Neural progenitor cell (in vitro differentiated cells): ENCODE results near the gene GALK1. TPM values are rescaled to one million over a fixed set of nuclear protein-coding genes. Genes with fewer than 3 reads are reported as not detected.
A peak's percentile ranks its signal among the peaks of the same experiment; 100 is the strongest.
"Not testable (repeated sequence)": the region's sequence is repeated elsewhere in the genome, so short reads cannot be mapped to it uniquely, and the experiment has no call there.

ENCODE experiments used
- DNase-seq: peaks from one replicate; pipeline ENCODE4 v3.0.0-alpha.2; 2016; ENCODE audit warnings: low spot score
- H2AFZ ChIP-seq: fragments of 200-600 bp; sonication (generic); replicated peaks from 2 replicates; pipeline ENCODE4 v1.6.1; 2016; ENCODE audit warnings: antibody characterized with exemption
- H3F3A ChIP-seq: fragments of 200-600 bp; sonication (generic); 2 replicates; pipeline ENCODE4 v1.6.1; 2016; ENCODE audit warnings: antibody characterized with exemption, low read depth
- H3K27ac ChIP-seq: fragments of 200-600 bp; sonication (generic); 2 replicates; pipeline ENCODE4 v1.5.1; 2016; ENCODE audit warnings: mild to moderate bottlenecking
- H3K27me3 ChIP-seq: fragments of 200-600 bp; sonication (generic); 2 replicates; pipeline ENCODE4 v1.6.1; 2016; ENCODE audit warnings: mild to moderate bottlenecking, moderate library complexity
- H3K36me3 ChIP-seq: fragments of 200-600 bp; sonication (generic); 2 replicates; pipeline ENCODE4 v1.5.1; 2016
- H3K4me1 ChIP-seq: fragments of 200-600 bp; sonication (generic); 2 replicates; pipeline ENCODE4 v1.6.1; 2016; ENCODE audit warnings: mixed run types
- H3K4me2 ChIP-seq: fragments of 200-600 bp; sonication (generic); 2 replicates; pipeline ENCODE4 v1.6.1; 2016
- H3K4me3 ChIP-seq: fragments of 200-600 bp; sonication (generic); 2 replicates; pipeline ENCODE4 v1.5.1; 2016
- H3K79me2 ChIP-seq: fragments of 200-600 bp; sonication (generic); 2 replicates; pipeline ENCODE4 v1.6.1; 2016; ENCODE audit warnings: low read depth
- H3K9ac ChIP-seq: fragments of 200-600 bp; sonication (generic); 2 replicates; pipeline ENCODE4 v1.6.1; 2016
- H3K9me3 ChIP-seq: fragments of 200-600 bp; sonication (generic); 2 replicates; pipeline ENCODE4 v1.5.1; 2016; ENCODE audit warnings: low read depth
- H4K20me1 ChIP-seq: fragments of 200-600 bp; sonication (generic); 2 replicates; pipeline ENCODE4 v1.6.1; 2016; ENCODE audit warnings: low read depth
- H3K27ac Mint-ChIP-seq: 3 replicates; pipeline ENCODE4 v1.8.0; 2021; ENCODE audit warnings: mixed read lengths
- H3K27me3 Mint-ChIP-seq: 2 replicates; pipeline ENCODE4 v1.8.0; 2022; ENCODE audit warnings: low read depth, mild to moderate bottlenecking, inconsistent platforms, moderate library complexity, mixed read lengths; ENCODE audit not compliant: insufficient read depth
- H3K36me3 Mint-ChIP-seq: 3 replicates; pipeline ENCODE4 v1.8.0; 2021; ENCODE audit warnings: mixed read lengths
- H3K4me1 Mint-ChIP-seq: 3 replicates; pipeline ENCODE4 v1.8.0; 2021; ENCODE audit warnings: mixed read lengths
- H3K4me3 Mint-ChIP-seq: 3 replicates; pipeline ENCODE4 v1.8.0; 2021; ENCODE audit warnings: mild to moderate bottlenecking, moderate library complexity, mixed read lengths
- H3K9me3 Mint-ChIP-seq: 3 replicates; pipeline ENCODE4 v1.8.0; 2020; ENCODE audit warnings: mixed read lengths
- CTCF ChIP-seq: fragments of 200-600 bp; sonication (generic); IDR thresholded peaks from 2 replicates; pipeline ENCODE4 v1.5.1; 2017; ENCODE audit warnings: antibody characterized with exemption, mild to moderate bottlenecking
- EZH2 ChIP-seq: fragments of 200-600 bp; sonication (generic); IDR thresholded peaks from 2 replicates; pipeline ENCODE4 v1.6.1; 2017; ENCODE audit warnings: antibody characterized with exemption, mild to moderate bottlenecking, moderate library complexity
- EZH2phosphoT487 ChIP-seq: fragments of 200-600 bp; sonication (generic); IDR thresholded peaks from 2 replicates; pipeline ENCODE4 v1.6.1; 2017; ENCODE audit warnings: antibody characterized with exemption
- total RNA-seq: library from RNA; depleted of rRNA; stranded (reverse); fragments of >200 nt; gene quantifications from 2 replicates; pipeline ENCODE4 v1.2.3, GENCODE V29; 2015; ENCODE audit warnings: low replicate concordance

The GALK1 gene
- total RNA-seq, 1 donor from 2014 or later, result 6.5 TPM

- peak; percentile 18 for TF ChIP-seq CTCF
- TF ChIP-seq EZH2, result no peak
- TF ChIP-seq EZH2phosphoT487, result no peak
- peak overlapping the region; percentile 100 for H3K4me2 ChIP-seq
- no peaks in the 10 kb centered on the region for H3K9me3 ChIP-seq
These were observed 14.4 kb upstream of the GALK1 start for GRCh38 chr17:75779250-75779986.

DNA sequence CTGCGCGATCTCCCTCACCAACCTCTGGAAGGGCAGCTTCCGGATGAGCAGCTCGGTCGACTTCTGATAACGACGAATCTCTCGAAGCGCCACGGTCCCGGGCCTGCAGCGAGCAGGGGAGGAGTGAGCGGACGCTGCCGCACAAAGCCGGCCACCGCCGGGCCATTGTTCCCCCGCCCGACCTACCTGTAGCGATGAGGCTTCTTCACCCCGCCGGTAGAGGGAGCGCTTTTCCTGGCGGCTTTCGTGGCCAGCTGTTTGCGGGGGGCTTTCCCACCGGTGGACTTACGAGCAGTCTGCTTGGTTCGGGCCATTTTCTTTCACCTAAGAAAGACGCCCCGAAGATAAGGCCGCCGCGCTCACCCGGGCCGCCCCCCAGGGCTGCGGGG, 13.9 kb upstream of the GALK1 start:
- Histone ChIP-seq H3K9me3 (no peaks in the 10 kb centered on the region), H3K27ac (peak overlapping the region; percentile 92), H3K9ac (peak overlapping the region; percentile 97), H3K4me3 (peak overlapping the region; percentile 99), H3K36me3 (peaks cover 16% of the 10 kb centered on the region), H3K4me1 (peaks cover 20% of the 10 kb centered on the region), H4K20me1 (peaks cover 48% of the 10 kb centered on the region), H2AFZ (no peak overlapping the region), H3K27me3 (no peaks in the 10 kb centered on the region), H3K4me2 (peak overlapping the region; percentile 100), H3K79me2 (peaks cover 31% of the 10 kb centered on the region), H3F3A (peaks cover 72% of the 10 kb centered on the region)
- Mint-ChIP-seq H3K27ac (no peak overlapping the region), H3K9me3 (peaks cover 2% of the 10 kb centered on the region), H3K36me3 (peaks cover 29% of the 10 kb centered on the region), H3K4me1 (peaks cover 34% of the 10 kb centered on the region), H3K27me3 (peaks cover 7% of the 10 kb centered on the region), H3K4me3 (peak overlapping the region; percentile 100)
- TF ChIP-seq CTCF (peak; percentile 66), EZH2 (no peak), EZH2phosphoT487 (no peak)
- DNase-seq, result peak; percentile 82

More at GRCh38 chr17:75779250-75779986, 14.4 kb upstream of the GALK1 start:
- Mint-ChIP-seq H3K9me3 (peaks cover 2% of the 10 kb centered on the region), H3K27me3 (peaks cover 7% of the 10 kb centered on the region), H3K4me3 (peak overlapping the region; percentile 100), H3K27ac (peak overlapping the region; percentile 100), H3K4me1 (peaks cover 34% of the 10 kb centered on the region), H3K36me3 (peaks cover 29% of the 10 kb centered on the region)
- Histone ChIP-seq H3K36me3 (peaks cover 16% of the 10 kb centered on the region), H4K20me1 (peaks cover 48% of the 10 kb centered on the region), H3K27me3 (no peaks in the 10 kb centered on the region), H3K4me1 (peaks cover 25% of the 10 kb centered on the region), H3K79me2 (peaks cover 31% of the 10 kb centered on the region), H3F3A (peaks cover 73% of the 10 kb centered on the region), H2AFZ (no peak overlapping the region), H3K4me3 (peak overlapping the region; percentile 99), H3K9ac (peak overlapping the region; percentile 97), H3K27ac (peak overlapping the region; percentile 92)
- peak; percentile 99 for DNase-seq

GRCh38 chr17:75778066-75778860, 13.3 kb upstream of the GALK1 start:
- Mint-ChIP-seq H3K4me3 (peak overlapping the region; percentile 100), H3K36me3 (peaks cover 29% of the 10 kb centered on the region), H3K4me1 (peaks cover 29% of the 10 kb centered on the region)
- H3K27me3 ChIP-seq, H3K27me3 Mint-ChIP-seq, H2AFZ ChIP-seq, DNase-seq, H3K9me3 Mint-ChIP-seq, H3K27ac ChIP-seq, H3K27ac Mint-ChIP-seq, H3K9me3 ChIP-seq: not testable (repeated sequence)
- peak overlapping the region; percentile 99 for H3K4me3 ChIP-seq
- H3K9ac ChIP-seq, result peak overlapping the region; percentile 97
- H3K4me2 ChIP-seq, result peak overlapping the region; percentile 100
- H3K79me2 ChIP-seq, result peaks cover 31% of the 10 kb centered on the region
- H3K36me3 ChIP-seq, result peaks cover 16% of the 10 kb centered on the region
- H4K20me1 ChIP-seq, result peaks cover 48% of the 10 kb centered on the region
- H3K4me1 ChIP-seq, result peaks cover 17% of the 10 kb centered on the region
- H3F3A ChIP-seq, result peaks cover 67% of the 10 kb centered on the region
